ENCODE data around the gene PTPRT.

DNA sequence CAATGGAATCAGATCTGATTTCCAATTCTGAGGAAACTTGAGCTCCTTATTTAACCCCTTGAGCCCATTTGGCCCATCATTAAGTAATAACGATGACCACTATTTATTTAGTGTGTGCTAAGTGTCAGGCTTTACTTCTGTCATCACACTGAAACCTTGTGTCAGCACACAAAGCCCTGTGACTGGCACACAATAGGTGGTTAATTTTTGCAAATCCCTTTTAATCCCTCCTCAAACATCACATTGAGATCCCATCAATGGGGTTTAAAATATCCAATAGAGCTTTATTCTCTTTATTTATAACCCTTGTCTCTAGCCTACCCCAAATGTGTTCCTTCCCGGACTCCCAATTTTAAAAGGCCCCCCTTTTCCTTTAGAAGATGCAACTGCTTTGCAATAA is 914.7 kb downstream of the PTPRT start:
- TF ChIP-seq CTCF (IDR thresholded peaks at IDR 0.05; ENCODE audit: insufficient read depth, low read length, poor library complexity, severe bottlenecking) (no peak), EZH2phosphoT487 (conservative IDR thresholded peaks at IDR 0.05; ENCODE audit: low read length) (no peak)

All from SU-DHL-6 (cell line).